Prostate gland (tissue), 2 donors: ENCODE measurements around the gene TBC1D9B.

Source experiments
- CTCF ChIP-seq, 4 experiments: fragments of 200-600 bp in 2 of 4; fragments of 450-650 bp in 2 of 4; sonication (generic) in 2 of 4; IDR thresholded peaks; 1 replicate in 3 of 4; 2 replicates in 1 of 4; pipeline ENCODE4 v1.5.1; 2016 to 2019; ENCODE audit warnings: antibody characterized with exemption in 4 of 4, mild to moderate bottlenecking in 2 of 4, moderate library complexity in 2 of 4
- POLR2A ChIP-seq: fragments of 450-650 bp; IDR thresholded peaks from one replicate; pipeline ENCODE4 v1.6.1; 2016; ENCODE audit warnings: antibody characterized with exemption, mild to moderate bottlenecking
- POLR2AphosphoS5 ChIP-seq: sonication (generic); formaldehyde crosslinking; IDR thresholded peaks from one replicate; pipeline ENCODE4 v1.6.1; 2017; ENCODE audit warnings: antibody characterized with exemption

- no peak for TF ChIP-seq CTCF (IDR thresholded peaks at IDR 0.05)
- TF ChIP-seq POLR2A: no peak
- TF ChIP-seq POLR2AphosphoS5: no peak
These were observed 78.8 kb downstream of the TBC1D9B start for GRCh38 chr5:179828756-179829421.
